Endothelial cell of umbilical vein (primary cell): Measurements from ENCODE around the gene SCN1B. TPM values are rescaled to one million over a fixed set of nuclear protein-coding genes. Genes with fewer than 3 reads are reported as not detected.

Source experiments
- BruUV-seq: library from RNA; stranded (reverse); fragments of 400-500 nt; replicated peaks from 2 replicates; lab custom pipeline; 2021; lab: Mats Ljungman, UMichigan
- CTCF ChIA-PET: fragments of 300-600, 350-600 bp; sonication (Branson Sonifier 250); formaldehyde crosslinking; loops from one replicate; lab custom pipeline; 2021; ENCODE audit warnings: antibody characterized with exemption, inconsistent platforms; lab: Charles Lee
- POLR2A ChIA-PET: fragments of 300-600, 350-600 bp; sonication (Branson Sonifier 250); formaldehyde crosslinking; loops from one replicate; lab custom pipeline; 2021; ENCODE audit warnings: antibody characterized with exemption, inconsistent platforms; lab: Charles Lee
- DNase-seq: peaks from one replicate; pipeline ENCODE4 v3.0.0-alpha.2; 2011; ENCODE audit warnings: low read depth, low spot score
- FAIRE-seq: peaks from 2 replicates; lab custom pipeline; 2011; peaks lifted over from hg19 to GRCh38; lab: Jason Lieb, UNC
- H2AFZ ChIP-seq: 2 replicates; pipeline ENCODE4 v1.6.0; 2012; ENCODE audit warnings: low read depth, low read length, control low read depth, inconsistent platforms
- H3K27ac ChIP-seq: 2 replicates; pipeline ENCODE4 v1.5.1; 2011; ENCODE audit warnings: low read depth, mild to moderate bottlenecking, control low read depth, low read length, moderate library complexity; ENCODE audit not compliant: insufficient read depth
- H3K27me3 ChIP-seq, 2 experiments: 2 replicates each; pipeline versions ENCODE4 v1.6.0 to v1.6.1; 2011; ENCODE audit warnings: low read length in 2 of 2, mixed read lengths in 1 of 2; ENCODE audit not compliant: control insufficient read depth in 2 of 2, insufficient read depth in 2 of 2
- H3K36me3 ChIP-seq, 2 experiments: 2 replicates in 1 of 2; 3 replicates in 1 of 2; pipeline ENCODE4 v1.5.1; 2011; ENCODE audit warnings: low read length in 2 of 2, mild to moderate bottlenecking in 1 of 2, moderate library complexity in 1 of 2; ENCODE audit not compliant: control insufficient read depth in 2 of 2, insufficient read depth in 2 of 2; ENCODE audit errors: extremely low read depth in 1 of 2
- H3K4me1 ChIP-seq: 3 replicates; pipeline ENCODE4 v1.5.1; 2011; ENCODE audit warnings: mild to moderate bottlenecking, low read length; ENCODE audit not compliant: control insufficient read depth, insufficient read depth; ENCODE audit errors: extremely low read depth
- H3K4me2 ChIP-seq: 2 replicates; pipeline ENCODE4 v1.6.1; 2011; ENCODE audit warnings: low read length, control low read depth, mixed read lengths; ENCODE audit not compliant: insufficient read depth
- H3K4me3 ChIP-seq, 3 experiments: fragments of 200-600 bp in 1 of 3; sonication (generic), shearing (Covaris generic) in 1 of 3; replicated peaks in 1 of 3; 2 replicates each; pipeline ENCODE4 v1.5.1; 2011 to 2016; ENCODE audit warnings: control low read depth in 3 of 3, low read length in 3 of 3, mild to moderate bottlenecking in 2 of 3, inconsistent platforms in 1 of 3, low read depth in 1 of 3, moderate library complexity in 1 of 3; ENCODE audit not compliant: insufficient read depth in 1 of 3
- H3K79me2 ChIP-seq: 2 replicates; pipeline ENCODE4 v1.6.0; 2012; ENCODE audit warnings: low read length, inconsistent platforms; ENCODE audit not compliant: control insufficient read depth, insufficient read depth
- H3K9ac ChIP-seq: replicated peaks from 2 replicates; pipeline ENCODE3; 2011; ENCODE audit warnings: low read length, control low read depth; ENCODE audit not compliant: insufficient read depth; ENCODE audit errors: extremely low read depth
- H3K9me1 ChIP-seq: replicated peaks from 3 replicates; pipeline ENCODE4 v1.6.0; 2011; ENCODE audit warnings: mild to moderate bottlenecking, low read length; ENCODE audit not compliant: control insufficient read depth, insufficient read depth; ENCODE audit errors: extremely low read depth
- H3K9me3 ChIP-seq: replicated peaks from 2 replicates; pipeline ENCODE4 v1.5.1; 2012; ENCODE audit warnings: low read length, inconsistent platforms; ENCODE audit not compliant: control insufficient read depth, insufficient read depth
- H4K20me1 ChIP-seq: replicated peaks from 2 replicates; pipeline ENCODE3; 2011; ENCODE audit warnings: mild to moderate bottlenecking, low read length; ENCODE audit not compliant: control insufficient read depth, insufficient read depth; ENCODE audit errors: extremely low read depth
- CTCF ChIP-seq, 2 donors: IDR thresholded peaks; 1 replicate in 1 of 2; 2 replicates in 1 of 2; pipeline ENCODE4 v1.5.1; 2011; ENCODE audit warnings: low read length in 2 of 2, mild to moderate bottlenecking in 2 of 2, moderate library complexity in 2 of 2, control low read depth in 1 of 2, inconsistent platforms in 1 of 2, low read depth in 1 of 2; ENCODE audit not compliant: insufficient read depth in 1 of 2; ENCODE audit errors: extremely low read depth in 1 of 2
- EZH2 ChIP-seq: IDR thresholded peaks from 2 replicates; pipeline ENCODE4 v1.6.1; 2012; ENCODE audit warnings: borderline replicate concordance, low read depth, mild to moderate bottlenecking, moderate library complexity, low read length, inconsistent platforms; ENCODE audit not compliant: severe bottlenecking
- FOS ChIP-seq: IDR thresholded peaks from 2 replicates; pipeline ENCODE4 v1.6.1; 2011; ENCODE audit warnings: mild to moderate bottlenecking, low read length, moderate library complexity, borderline replicate concordance; ENCODE audit not compliant: insufficient read depth
- GATA2 ChIP-seq: IDR thresholded peaks from 2 replicates; pipeline ENCODE4 v1.7.0; 2011; ENCODE audit warnings: low read depth, mild to moderate bottlenecking, moderate library complexity, mixed read lengths, low read length; ENCODE audit not compliant: insufficient read length, insufficient read depth
- JUN ChIP-seq: IDR thresholded peaks from 2 replicates; pipeline ENCODE4 v1.6.1; 2011; ENCODE audit warnings: borderline replicate concordance, low read depth; ENCODE audit not compliant: insufficient read length, insufficient read depth
- MAX ChIP-seq: IDR thresholded peaks from 2 replicates; pipeline ENCODE4 v1.6.1; 2011; ENCODE audit not compliant: insufficient read depth, insufficient read length
- MYC ChIP-seq: IDR thresholded peaks from one replicate; pipeline ENCODE4 v1.6.1; 2011; ENCODE audit warnings: mild to moderate bottlenecking, low read depth, low read length
- POLR2A ChIP-seq: IDR thresholded peaks from 2 replicates; pipeline ENCODE4 v1.6.1; 2012; ENCODE audit warnings: low read depth, mild to moderate bottlenecking, control low read depth, low read length
- POLR2AphosphoS5 ChIP-seq: IDR thresholded peaks from 2 replicates; pipeline ENCODE4 v1.6.1; 2012; ENCODE audit warnings: low read depth, mild to moderate bottlenecking, control low read depth, low read length, moderate library complexity; ENCODE audit not compliant: insufficient read depth
- dilution Hi-C: fragments of 300-500 bp; cut with MboI; formaldehyde crosslinking; loops from one replicate; pipeline ENCODE4 v1.15.0; 2019; ENCODE audit warnings: low sequenced_read_pairs; ENCODE audit not compliant: extremely low pct_ligation_motif_present
- intact Hi-C: fragments of 100-400 bp; cut with micrococcal nuclease; formaldehyde crosslinking; loops from one replicate; pipeline ENCODE4 v1.10.0; 2022
- polyA plus RNA-seq, 4 experiments: library from polyadenylated mRNA; depleted of rRNA in 3 of 4; stranded (reverse) in 3 of 4; unstranded in 1 of 4; fragments of >200 nt; gene quantifications; 2 replicates each; pipeline versions ENCODE4 v1.2.1 to v1.2.3, GENCODE V29; 2011 to 2012; ENCODE audit warnings: missing spikeins in 1 of 4
- total RNA-seq: library from RNA; stranded (reverse); gene quantifications from 2 replicates; pipeline ENCODE4 v1.2.3, GENCODE V29; 2021

The SCN1B gene
- total and polyA plus RNA-seq, 2 donors (not counting 3 experiments of a cell fraction or from before 2014, with no cell fraction given): 11.2 to 14.2 TPM

- FAIRE-seq: peak; percentile 79
- Histone ChIP-seq H3K4me2 (peak overlapping the region; percentile 12), H4K20me1 (no peaks in the 10 kb centered on the region), H3K9ac (no peak overlapping the region), H3K9me1 (no peaks in the 10 kb centered on the region), H3K4me3 (no peak overlapping the region), H3K4me1 (peaks cover 25% of the 10 kb centered on the region), H3K27me3 (no peaks in the 10 kb centered on the region), H3K9me3 (no peaks in the 10 kb centered on the region), H3K27ac (no peak overlapping the region), H3K36me3 (no peaks in the 10 kb centered on the region), H2AFZ (peak overlapping the region; percentile 66), H3K79me2 (no peaks in the 10 kb centered on the region)
- intact Hi-C loops: no loop called here
- dilution Hi-C loops: no loop called here
- CTCF ChIA-PET: no interaction called here
- POLR2A ChIA-PET: no interaction called here
- DNase-seq: peak; percentile 62
- TF ChIP-seq MAX (no peak), GATA2 (peak; percentile 79), EZH2 (no peak), POLR2AphosphoS5 (peak; percentile 41)
- BruUV-seq: no TSS peak
Measured at GRCh38 chr19:35040826-35041547, 10.7 kb downstream of the SCN1B start.

DNA sequence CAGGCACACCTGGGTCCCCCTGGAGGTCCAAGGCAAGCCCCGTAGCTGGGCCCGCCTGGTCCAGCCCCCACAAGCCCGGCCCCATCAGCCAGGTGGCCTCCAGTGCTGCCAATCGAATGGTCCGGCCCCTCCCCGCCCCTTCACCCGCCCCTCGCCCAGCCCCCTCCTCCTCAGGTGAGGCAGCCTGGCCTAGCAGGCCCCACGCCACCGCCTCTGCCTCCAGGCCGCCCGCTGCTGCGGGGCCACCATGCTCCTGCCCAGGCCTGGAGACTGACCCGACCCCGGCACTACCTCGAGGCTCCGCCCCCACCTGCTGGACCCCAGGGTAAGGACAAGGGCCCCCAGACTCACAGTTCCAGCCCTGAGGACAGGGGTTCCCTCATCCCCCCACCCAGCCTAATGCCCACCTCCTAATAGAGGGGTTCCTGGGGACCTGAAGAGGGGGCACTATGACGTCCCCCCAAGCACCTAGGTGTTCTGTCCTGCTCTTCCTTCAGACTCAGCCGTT lies 11.3 kb downstream of the SCN1B start, which contains the start of gene HPN:
Gene HPN, plus strand, starts transcription at position 174 of the 508 bp plus-strand sequence. CDS start 786 bp downstream, outside the sequence.
- Histone ChIP-seq H3K4me2 (peak within 1 kb of the TSS; percentile 12), H3K4me1 (peaks cover 25% of the 10 kb centered on the region), H3K9ac (no peak within 1 kb of the TSS), H2AFZ (peak within 1 kb of the TSS; percentile 66), H3K9me3 (no peaks in the 10 kb centered on the region), H4K20me1 (no peaks in the 10 kb centered on the region), H3K4me3 (no peak within 1 kb of the TSS), H3K79me2 (no peaks in the 10 kb centered on the region), H3K27ac (no peak within 1 kb of the TSS), H3K36me3 (no peaks in the 10 kb centered on the region), H3K9me1 (no peaks in the 10 kb centered on the region), H3K27me3 (no peaks in the 10 kb centered on the region)
- no TSS peak for BruUV-seq
- POLR2A ChIA-PET: no interaction called here
- no peak for FAIRE-seq
- CTCF ChIA-PET: interaction anchor here (3.2 kb wide), 1 partner anchor 13 kb away, joined by 35 read pairs; no protein-coding TSS in a partner anchor
- dilution Hi-C loops (no loop called here), intact Hi-C loops (no loop called here)
- TF ChIP-seq JUN (no peak), FOS (no peak), MAX (no peak), MYC (no peak), POLR2AphosphoS5 (no peak), CTCF (IDR thresholded peaks at IDR 0.05; ENCODE audit: extremely low read depth in 1 of 2, insufficient read depth in 1 of 2, low read depth in 1 of 2, low read length in 2 of 2) (no peak), POLR2A (no peak), GATA2 (no peak), EZH2 (no peak)
- no peak for DNase-seq
